ENCODE measurements around the gene PRKAG1.
A peak's percentile ranks its signal among the peaks of the same experiment; 100 is the strongest.

The PRKAG1 gene

DNA sequence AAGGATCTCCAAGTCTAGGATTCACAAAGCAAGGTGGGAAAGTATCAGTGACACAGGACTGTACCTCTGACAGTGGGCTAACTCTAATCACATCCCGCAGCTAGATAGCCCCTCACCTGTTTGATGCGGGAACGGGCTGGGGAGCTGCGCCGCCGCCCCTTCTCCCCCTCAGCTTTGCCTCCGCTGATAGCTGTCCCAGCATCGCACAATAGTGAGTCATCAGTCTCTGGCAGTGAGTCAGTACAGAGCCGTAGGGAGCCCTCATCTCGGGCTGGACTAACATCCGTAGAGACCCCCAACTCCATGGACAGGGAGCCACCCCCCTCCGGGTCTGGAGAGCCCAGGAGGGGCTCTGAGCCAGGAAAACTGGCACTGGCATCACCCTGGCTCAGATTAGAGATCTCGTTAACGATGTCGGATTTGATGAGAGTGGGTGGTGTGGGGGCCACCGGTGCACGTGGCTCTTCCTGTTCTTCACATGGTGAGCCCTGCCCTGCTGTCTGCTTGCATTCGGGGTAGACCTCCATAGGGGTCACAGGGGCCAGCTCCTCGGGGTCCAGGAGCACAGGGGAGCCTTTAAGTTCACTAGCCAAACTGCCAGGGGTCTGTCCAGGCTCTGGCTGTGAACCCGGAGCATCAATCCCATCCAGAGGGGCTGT is 31.1 kb upstream of the PRKAG1 start:
- no peak for DNase-seq (ENCODE audit: low read depth in 2 of 2)

GRCh38 chr12:49048953-49049352 is 30.4 kb upstream of the PRKAG1 start:
- DNase-seq (ENCODE audit: low read depth in 2 of 2): no peak

DNA sequence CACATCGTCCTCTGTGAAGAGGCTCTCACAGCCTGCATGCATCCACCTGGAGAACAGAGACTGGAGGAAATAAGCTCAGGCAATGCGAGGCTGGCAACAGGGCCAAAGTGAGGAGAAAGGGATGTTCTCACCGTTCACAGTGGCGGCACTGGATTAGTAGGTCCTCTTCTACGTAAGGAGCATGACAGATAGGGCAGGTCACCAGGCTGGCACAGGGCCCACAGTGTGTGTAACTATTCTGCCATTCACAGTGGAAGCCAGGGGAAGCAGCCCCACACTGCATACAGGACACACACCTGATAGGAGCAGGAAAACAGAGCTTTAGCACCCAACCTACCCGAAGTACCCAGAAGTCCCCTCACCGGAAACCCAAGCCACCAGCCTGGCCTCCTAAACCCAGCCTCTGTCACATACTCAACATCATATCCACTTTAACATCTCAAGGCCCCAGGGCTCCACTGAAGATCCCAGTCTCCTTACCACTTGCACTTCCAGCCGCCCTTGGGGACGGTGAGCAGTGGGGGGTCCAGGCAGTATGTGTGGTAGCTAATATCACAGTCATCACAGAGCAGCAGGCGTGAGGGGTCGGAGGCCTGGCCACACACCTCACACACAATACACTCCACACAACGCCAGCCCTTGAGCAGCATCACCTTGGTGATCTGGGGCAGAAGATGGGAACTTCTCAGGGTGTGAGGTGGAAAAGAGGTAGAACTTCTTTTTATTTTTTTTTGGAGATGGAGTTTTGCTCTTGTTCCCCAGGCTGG is 27.7 kb upstream of the PRKAG1 start:
- no peak for DNase-seq (ENCODE audit: low read depth in 2 of 2)

DNA sequence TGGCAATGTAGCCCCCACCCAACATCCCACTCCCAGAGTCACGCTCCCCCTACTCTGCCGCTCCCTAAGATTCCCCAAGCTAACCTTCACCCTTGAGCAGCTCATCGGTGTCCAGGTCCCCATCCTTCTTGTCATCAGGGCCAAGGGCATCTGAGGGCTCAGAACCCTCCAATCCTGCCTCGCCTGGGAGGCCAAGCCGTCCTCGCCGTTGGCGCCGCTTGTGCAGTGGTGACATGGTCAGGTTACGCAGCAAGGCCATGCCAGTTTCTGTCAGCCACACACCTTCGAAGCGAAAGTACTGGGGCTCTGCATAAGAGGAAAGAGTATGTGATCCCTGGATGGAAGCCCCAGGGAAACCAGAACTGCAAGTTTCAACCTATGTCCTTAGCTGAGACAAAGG is 26.1 kb upstream of the PRKAG1 start:
- DNase-seq (ENCODE audit: low read depth in 2 of 2): no peak

DNA sequence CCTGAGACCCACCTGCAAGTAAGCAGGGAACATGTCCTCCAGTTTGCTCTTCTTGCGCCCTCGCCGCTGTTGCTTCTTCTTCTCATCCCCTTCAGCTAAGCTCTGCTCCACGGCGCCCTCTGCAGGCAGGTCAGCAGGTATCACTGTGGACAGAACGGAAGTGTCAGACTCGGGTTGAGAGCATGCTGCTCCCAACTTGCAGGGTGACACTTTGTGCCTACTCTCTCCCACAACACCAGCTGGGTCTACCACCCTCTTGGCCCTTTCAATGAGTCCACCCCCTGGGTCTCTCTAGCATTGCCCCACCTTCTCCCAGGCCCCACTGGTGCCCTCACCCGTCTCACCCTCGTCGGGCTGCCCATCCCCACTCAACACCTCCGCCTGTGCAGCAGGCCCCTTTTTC is 25.3 kb upstream of the PRKAG1 start:
- DNase-seq (ENCODE audit: low read depth in 2 of 2): peak; percentile 72 to 81

DNA sequence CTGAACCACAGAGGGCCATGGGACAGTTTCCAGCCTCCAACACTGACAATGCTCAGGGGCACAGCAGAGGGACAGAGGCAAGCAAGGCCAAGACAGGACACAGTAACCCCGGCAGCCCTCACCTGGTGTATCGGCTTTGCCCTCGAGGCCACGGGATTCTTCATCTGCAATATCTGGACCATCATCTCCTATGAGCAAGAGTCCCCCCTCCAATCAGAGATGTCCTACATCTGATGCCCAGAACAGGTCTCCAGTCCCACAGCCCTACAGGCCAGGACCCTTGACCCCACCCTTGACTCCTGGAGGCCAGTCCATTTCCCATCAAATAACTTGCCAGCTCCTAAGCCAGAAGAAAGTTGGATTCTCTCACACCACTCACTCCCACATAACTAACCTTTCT is 24.7 kb upstream of the PRKAG1 start:
- no peak for DNase-seq (ENCODE audit: low read depth in 2 of 2)

DNA sequence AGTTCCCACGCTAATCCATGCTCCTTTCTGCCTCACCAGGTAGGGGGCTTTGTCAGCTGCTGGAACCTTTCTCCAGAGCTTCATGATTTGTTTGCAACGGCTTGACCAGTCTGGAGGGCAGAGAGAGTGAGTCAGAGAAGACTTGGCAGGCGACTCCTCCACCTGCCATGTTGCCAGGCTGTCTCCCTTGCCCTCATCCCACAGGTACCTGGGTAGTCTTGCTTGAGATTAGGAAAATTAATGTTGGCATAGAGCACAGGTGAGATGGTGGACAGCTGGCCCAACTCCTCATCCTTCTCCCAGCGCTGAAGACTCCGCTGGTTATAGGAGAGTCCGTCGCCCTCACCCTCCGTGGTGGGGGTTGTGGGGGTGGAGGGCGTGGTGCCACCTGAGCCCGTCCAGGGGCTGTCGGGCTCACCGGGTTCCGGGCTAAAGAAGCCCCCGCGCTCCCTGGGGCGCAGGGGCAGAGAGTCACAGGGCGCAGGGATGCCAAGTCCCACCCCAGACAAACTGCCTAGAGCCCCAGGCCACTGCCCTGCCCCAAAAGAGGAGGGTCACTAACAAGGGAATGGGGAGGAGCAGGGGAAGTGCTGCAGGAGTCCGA is 23.4 kb upstream of the PRKAG1 start:
- no peak for DNase-seq (ENCODE audit: low read depth in 2 of 2)

DNA sequence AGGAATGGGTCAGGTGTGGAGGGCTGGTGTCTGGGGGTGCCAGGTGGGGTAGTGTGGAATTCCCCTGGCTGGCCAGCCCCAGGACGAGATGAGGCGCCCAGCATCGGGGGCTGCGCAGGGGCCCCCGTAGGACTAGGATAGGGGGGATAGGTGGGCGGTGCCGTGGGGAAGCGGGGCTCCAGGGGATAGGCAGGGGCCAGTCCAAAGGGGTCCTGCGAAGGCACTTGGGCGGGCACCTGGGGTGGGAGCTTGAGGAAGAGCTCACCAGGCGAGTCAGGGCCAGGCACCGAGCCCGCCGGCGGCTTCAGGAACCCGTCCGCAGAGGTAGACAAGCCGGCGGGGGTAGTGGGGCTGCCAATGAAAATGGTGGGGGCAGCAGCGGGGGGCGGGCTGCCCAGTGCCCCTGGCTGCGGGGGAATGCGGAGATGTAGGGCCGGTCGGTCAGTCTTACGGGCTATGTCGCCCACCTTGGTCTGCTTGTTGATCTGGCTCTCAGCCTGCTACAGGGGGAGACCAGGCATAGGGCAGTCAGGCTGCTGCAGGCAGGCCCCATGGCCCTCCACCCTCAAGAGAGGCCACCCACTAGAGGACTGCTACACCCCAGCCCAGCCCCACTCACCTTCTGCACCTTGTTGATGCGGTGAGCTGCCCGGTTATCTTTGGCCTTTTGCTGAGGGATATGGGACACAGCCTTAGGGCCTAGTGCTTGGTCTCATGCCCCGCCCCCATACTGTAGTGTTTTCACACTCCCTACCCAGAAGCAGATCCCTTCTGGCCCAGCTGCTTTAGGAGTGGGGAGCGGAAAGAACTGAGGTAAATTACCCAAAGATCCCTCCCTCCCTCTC is 22.7 kb upstream of the PRKAG1 start:
- DNase-seq (ENCODE audit: low read depth in 2 of 2): no peak

DNA sequence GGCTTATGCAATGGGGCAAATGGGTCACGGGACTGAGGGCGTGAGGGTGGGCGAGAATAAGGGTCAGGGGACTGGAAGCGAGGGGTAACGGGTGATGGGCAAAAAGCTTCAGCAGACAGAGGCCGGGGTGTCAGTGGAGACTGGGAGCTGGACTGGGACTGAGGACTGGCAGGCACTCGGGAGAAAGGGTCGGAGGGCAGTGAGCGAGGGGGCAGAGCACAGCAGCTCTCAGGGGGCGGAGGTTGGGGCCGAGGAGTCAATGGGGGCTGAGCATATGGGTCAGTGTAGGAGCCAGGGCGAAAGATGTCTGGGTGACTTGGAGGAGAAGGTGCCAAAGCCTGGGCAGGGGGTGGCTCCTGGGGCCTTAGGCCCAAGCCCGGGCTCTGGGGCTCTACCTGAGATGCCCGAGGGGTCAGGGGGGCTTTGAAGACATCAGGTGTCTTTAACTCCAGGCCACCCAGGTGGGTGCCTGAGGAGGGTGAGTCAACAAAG is 21.8 kb upstream of the PRKAG1 start:
- no peak for DNase-seq (ENCODE audit: low read depth in 2 of 2)

GRCh38 chr12:49039421-49040363 is 21.1 kb upstream of the PRKAG1 start:
- DNase-seq (ENCODE audit: low read depth in 2 of 2): no peak

DNA sequence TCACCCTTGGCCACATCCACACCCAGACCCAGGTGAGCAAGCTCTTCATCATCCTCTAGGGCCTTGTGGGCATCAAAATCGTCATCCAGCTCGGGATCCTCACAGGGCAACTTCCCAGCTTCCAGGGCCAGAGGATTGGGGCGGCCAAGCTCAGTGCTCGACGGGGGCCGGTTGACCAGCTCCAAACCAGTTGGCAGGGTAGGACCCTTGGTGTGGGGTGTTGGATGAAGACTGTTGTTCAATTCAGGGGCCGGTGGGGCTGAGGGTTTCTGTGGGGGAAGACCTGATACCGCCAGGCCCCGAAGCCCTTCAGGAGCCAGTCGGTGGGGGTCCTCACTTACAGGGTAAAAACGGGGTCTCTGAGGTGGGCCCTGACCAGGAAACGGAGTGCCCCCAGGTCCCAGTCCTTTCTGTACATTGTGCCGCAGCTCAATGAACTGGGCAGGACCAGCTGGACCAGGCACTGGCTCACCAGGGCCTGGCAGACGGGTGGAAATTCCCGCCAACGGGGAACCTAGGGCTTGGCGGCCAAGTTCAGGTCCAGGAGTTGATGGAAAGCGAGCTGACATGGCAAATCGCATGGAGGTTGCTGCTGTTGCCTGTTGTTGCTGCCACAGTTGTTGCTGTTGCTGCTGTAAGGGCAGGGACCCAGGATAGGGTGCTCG is 19.8 kb upstream of the PRKAG1 start:
- DNase-seq (ENCODE audit: low read depth in 2 of 2): no peak

GRCh38 chr12:49037947-49038237 is 19.3 kb upstream of the PRKAG1 start:
- DNase-seq (ENCODE audit: low read depth in 2 of 2): no peak

- no peak for DNase-seq (ENCODE audit: low read depth in 2 of 2)
These were observed 18.8 kb upstream of the PRKAG1 start for GRCh38 chr12:49037111-49037946.

DNA sequence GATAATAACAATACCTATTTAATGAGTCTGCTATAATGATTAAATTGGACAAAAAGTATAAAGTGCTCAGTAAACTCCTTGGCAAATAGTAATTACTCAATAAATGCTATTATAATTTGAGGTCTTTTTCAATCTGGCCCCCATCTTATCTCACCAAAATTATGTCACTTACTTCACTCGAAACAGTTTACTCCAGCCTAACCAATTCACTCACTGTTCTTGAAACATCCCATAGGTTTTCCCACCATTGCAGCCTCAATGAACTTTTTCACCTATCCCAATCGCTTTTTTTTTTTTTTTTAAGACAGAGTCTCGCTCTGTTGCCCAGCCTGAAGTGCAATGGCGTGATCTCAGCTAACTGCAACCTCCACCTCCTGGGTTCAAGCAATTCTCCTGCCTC is 17.5 kb upstream of the PRKAG1 start:
- no peak for DNase-seq (ENCODE audit: low read depth in 2 of 2)

DNA sequence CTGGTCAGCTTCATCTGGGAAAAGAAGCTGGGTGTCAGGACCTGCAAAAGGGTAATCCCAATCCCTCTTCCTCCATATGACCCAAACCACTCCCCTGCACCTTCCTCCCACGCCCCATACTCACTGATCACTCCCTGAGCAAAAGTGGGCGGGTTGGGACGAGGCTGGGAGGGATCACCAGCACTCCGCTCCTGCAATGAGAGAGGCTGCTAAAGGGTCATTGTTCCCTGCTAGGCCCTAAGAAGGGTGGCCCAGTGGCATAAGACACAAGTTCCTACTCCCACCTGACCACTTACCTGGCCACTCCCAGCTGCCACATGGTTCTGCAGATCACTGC is 15.7 kb upstream of the PRKAG1 start:
- no peak for DNase-seq (ENCODE audit: low read depth in 2 of 2)

DNA sequence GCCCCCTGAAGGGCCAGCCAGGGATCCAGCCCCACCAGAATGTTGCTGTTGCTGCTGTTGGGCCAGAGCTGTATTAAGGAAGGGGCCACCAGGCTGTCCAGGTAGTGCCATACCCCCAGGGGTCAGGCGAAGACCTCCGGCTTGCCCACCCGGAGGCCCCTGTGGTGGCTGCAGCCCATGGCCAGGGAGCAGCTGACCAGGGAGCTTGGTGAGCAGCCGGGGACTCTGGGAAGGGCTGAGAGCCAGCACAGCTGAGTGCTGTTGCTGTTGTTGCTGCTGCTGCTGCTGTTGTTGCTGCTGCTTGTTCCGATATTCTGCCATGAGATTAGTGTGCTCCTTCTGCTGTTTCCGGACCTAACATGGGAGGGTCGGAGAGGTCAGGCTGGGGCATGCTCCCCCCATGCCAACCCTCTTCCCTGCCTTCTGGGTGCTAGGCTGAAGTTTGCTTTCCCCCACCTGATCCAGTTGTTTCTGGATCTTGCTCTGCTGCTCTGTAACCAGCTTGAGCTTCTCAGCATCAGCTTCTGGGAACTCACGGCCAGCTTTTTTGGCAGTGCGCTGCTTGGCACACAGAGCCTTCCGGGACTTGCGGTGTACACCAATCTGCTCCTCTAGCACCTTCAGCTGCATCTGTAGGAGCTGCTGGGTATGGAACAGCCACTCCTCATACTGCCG is 15.2 kb upstream of the PRKAG1 start:
- no peak for DNase-seq (ENCODE audit: low read depth in 2 of 2)

- DNase-seq (ENCODE audit: low read depth in 2 of 2): no peak
These were observed 14.3 kb upstream of the PRKAG1 start for GRCh38 chr12:49032679-49033447.

DNA sequence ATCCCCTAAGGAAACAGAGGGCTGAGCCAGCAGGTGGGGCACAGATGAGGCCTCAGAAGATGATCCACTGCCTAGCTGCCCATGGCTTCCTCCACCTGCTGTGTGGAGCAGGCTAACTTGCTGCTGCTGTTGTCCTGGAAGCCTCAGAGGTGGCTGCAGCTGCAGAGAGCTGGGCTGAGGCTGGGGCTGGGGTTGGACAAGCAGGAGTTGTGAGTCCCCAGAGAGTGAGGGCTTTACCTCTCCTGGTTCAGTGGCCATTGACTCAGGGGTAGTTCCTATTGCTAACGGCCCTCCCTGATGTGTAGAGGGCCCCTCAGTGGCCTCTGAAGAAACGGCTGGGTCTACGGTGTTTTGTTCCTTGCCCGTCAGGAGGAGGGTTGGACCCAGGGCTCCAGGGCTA is 13.7 kb upstream of the PRKAG1 start:
- no peak for DNase-seq (ENCODE audit: low read depth in 2 of 2)

All from stimulated activated CD8-positive, alpha-beta memory T cell treated with anti-CD3 and anti-CD28 coated beads, Interleukin-2, amount 100 ng/mL, for 48 hours (primary cell).